Heart right ventricle (tissue), 16 donors: ENCODE measurements around the gene CCDC186. TPM values are rescaled to one million over a fixed set of nuclear protein-coding genes. Genes with fewer than 3 reads are reported as not detected.
A peak's percentile ranks its signal among the peaks of the same experiment; 100 is the strongest.

Experiments
- ATAC-seq, 8 donors: fragments of 200-7000 bp; cut with Tn5 transposase; one replicate each; pipeline ENCODE4 v1.9.1; 2020; ENCODE audit warnings: mild to moderate bottlenecking in 8 of 8, moderate library complexity in 8 of 8, moderate number of reproducible peaks in 1 of 8
- DNase-seq, 2 donors: peaks; one replicate each; pipeline ENCODE4 v3.0.0-alpha.2; 2020
- H3K27ac ChIP-seq, 10 donors: fragments of 200-600 bp; sonication (generic) in 2 of 10; one replicate each; pipeline versions ENCODE4 v1.5.0 to v1.8.0; 2020 to 2022; ENCODE audit warnings: mild to moderate bottlenecking in 3 of 10
- H3K27me3 ChIP-seq, 7 donors: fragments of 200-600 bp; one replicate each; pipeline ENCODE4 v1.8.0; 2021 to 2022; ENCODE audit warnings: mild to moderate bottlenecking in 2 of 7
- H3K36me3 ChIP-seq, 9 donors: fragments of 200-600 bp; sonication (generic) in 1 of 9; one replicate each; pipeline versions ENCODE4 v1.5.0 to v1.8.0; 2020 to 2022; ENCODE audit warnings: mild to moderate bottlenecking in 2 of 9
- H3K4me1 ChIP-seq, 9 donors: fragments of 200-600 bp; sonication (generic) in 1 of 9; one replicate each; pipeline versions ENCODE4 v1.5.0 to v1.8.0; 2020 to 2022; ENCODE audit warnings: mild to moderate bottlenecking in 4 of 9
- H3K4me3 ChIP-seq, 10 donors: fragments of 200-600 bp; sonication (generic) in 2 of 10; one replicate each; pipeline versions ENCODE4 v1.5.0 to v1.8.0; 2020 to 2022; ENCODE audit warnings: mild to moderate bottlenecking in 7 of 10, moderate library complexity in 2 of 10
- H3K9me3 ChIP-seq, 11 donors: fragments of 200-600 bp in 10 of 11; sonication (generic) in 2 of 11; one replicate each; pipeline versions ENCODE4 v1.5.0 to v1.8.0; 2013 to 2022; ENCODE audit warnings: mild to moderate bottlenecking in 2 of 11, control low read depth in 1 of 11, moderate library complexity in 1 of 11
- WGBS, 2 donors: extraction: QIAGEN DNeasy Blood & Tissue Kit; methylation state at CpG; one replicate each; pipeline ENCODE4 v1.1.7; 2013; ENCODE audit warnings: inconsistent platforms in 1 of 2; 5-methylcytosine and 5-hydroxymethylcytosine counted together
- intact Hi-C, 10 donors: fragments of 100-400 bp; cut with DNase I; formaldehyde crosslinking; loops; one replicate each; pipeline versions ENCODE4 v1.11.1 to v1.14.2; 2022
- polyA plus RNA-seq, 2 donors: library from polyadenylated mRNA; stranded (reverse); fragments of 200-250 nt; gene quantifications; one replicate each; pipeline ENCODE4 v1.2.3, GENCODE V29; 2013
- total RNA-seq, 10 donors: library from RNA; stranded (reverse); fragmentation: NEBNext Ultra II Directional in 3 of 10; extraction: Animal tissue kit (Norgen Biotek cat#: 25700) in 3 of 10; gene quantifications; one replicate each; pipeline versions ENCODE4 v1.2.1 to v1.2.4, GENCODE V29; 2021 to 2023
- TF ChIP-seq, protein P1 (sequence below), 9 donors: fragments of 200-600 bp; sonication (generic) in 2 of 9; IDR thresholded peaks; one replicate each; pipeline versions ENCODE4 v1.5.0 to v1.8.0; 2021 to 2022; ENCODE audit warnings: antibody characterized with exemption in 9 of 9, mild to moderate bottlenecking in 5 of 9, moderate library complexity in 1 of 9
- donor health status: Arrhythmogenic right ventricular cardiomyopathy.
- donor health status: ischemic (EF 13 %, LVEDD 7.1; RV severe dilation, severe dysfunction).
- donor health status: healthy with polysubstance abuse.
- donor health status: DM: no; HTN: yes; CAD: no.
- donor health status: DM: no; HTN: no; CAD: no.
- donor health status: ischemic (EF 25% LVEDD 6.9; RV normal size, moderate dysfunction).
- donor health status: ischemic (EF 25% LVEDD 5.7; RV mildly dilated, moderate dysfunction).
- donor health status: healthy.
- donor health status: DM: yes; HTN: yes; CAD: no.
- donor health status: Ischemic cardiomyopathy.
- donor health status: ischemic (EF 35%, LVEDD 5.7; RV mildly dilated, moderate dysfunction).
- donor health status: nonischemic (EF 11% LVEDD 7.7; RV severe dilation, severe dysfunction).
- donor health status: DM: yes; HTN: yes; CAD: no.
- donor health status: PGD.
- donor health status: ischemic (EF 29% LVEDD 5.4; RV normal size, mild dysfunction).
- donor health status: nonischemic (EF 23%, LVEDD 6.1; RV moderate dilation, normal function).

Gene CCDC186
- total and polyA plus RNA-seq, 12 donors = 3.4 to 28.9 (median 19.0) TPM

DNA sequence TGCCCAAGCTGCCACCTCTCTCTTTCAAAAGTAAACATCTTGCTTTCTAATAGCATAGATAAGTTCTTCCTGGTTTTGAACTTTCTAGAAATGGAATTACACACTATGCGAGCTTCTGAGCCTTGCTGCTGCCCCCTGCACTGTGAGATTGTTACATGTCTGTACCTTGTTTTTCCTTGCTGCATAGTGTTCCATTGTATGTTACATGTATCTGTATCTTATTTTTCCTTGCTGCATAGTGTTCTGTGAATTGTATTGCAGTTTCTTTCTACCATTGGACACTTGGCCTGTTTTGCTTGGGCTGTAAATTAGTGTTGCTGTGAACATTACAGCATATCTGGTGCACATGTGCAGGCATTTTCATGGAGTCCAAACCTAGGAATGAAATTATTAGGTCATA lies 41.0 kb upstream of the CCDC186 start:
- WGBS, 2 donors = 91 to 100% methylated on average over 1 of the region's 1 CpG
- H3K4me3 ChIP-seq = no peak overlapping the region
- no peaks in the 10 kb centered on the region for H3K36me3 ChIP-seq
- no peaks in the 10 kb centered on the region for H3K9me3 ChIP-seq
- H3K27me3 ChIP-seq = no peaks in the 10 kb centered on the region
- H3K27ac ChIP-seq = no peak overlapping the region
- no peak for ATAC-seq
- TF ChIP-seq, protein P1, sequence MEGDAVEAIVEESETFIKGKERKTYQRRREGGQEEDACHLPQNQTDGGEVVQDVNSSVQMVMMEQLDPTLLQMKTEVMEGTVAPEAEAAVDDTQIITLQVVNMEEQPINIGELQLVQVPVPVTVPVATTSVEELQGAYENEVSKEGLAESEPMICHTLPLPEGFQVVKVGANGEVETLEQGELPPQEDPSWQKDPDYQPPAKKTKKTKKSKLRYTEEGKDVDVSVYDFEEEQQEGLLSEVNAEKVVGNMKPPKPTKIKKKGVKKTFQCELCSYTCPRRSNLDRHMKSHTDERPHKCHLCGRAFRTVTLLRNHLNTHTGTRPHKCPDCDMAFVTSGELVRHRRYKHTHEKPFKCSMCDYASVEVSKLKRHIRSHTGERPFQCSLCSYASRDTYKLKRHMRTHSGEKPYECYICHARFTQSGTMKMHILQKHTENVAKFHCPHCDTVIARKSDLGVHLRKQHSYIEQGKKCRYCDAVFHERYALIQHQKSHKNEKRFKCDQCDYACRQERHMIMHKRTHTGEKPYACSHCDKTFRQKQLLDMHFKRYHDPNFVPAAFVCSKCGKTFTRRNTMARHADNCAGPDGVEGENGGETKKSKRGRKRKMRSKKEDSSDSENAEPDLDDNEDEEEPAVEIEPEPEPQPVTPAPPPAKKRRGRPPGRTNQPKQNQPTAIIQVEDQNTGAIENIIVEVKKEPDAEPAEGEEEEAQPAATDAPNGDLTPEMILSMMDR (IDR thresholded peaks at IDR 0.05) = no peak
- no peaks in the 10 kb centered on the region for H3K4me1 ChIP-seq
- no peak for DNase-seq
- intact Hi-C loops = no loop called here

DNA sequence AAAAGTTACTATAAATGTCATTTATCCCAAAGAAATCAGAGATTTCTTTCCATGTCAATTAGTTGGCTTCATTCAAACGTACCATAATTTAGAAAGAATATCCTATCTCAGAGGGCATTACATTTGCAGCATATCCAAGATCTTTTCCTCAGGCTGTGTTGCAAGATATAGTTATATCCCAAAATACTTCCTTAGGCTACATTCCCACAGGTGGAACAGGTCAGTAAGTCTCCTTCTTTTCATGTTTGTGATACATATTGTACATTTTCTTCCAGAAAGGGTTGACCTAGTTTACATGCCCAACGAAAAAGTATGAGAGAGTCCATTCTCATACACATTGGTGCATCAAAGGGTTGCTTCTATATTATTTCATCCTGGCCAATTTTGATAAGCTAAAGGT lies 38.1 kb upstream of the CCDC186 start:
- ATAC-seq (no peak), DNase-seq (no peak)
- H3K4me3 ChIP-seq = no peak overlapping the region
- no peaks in the 10 kb centered on the region for H3K27me3 ChIP-seq
- no peaks in the 10 kb centered on the region for H3K36me3 ChIP-seq
- no peaks in the 10 kb centered on the region for H3K4me1 ChIP-seq
- intact Hi-C loops = no loop called here
- TF ChIP-seq, protein P1 (IDR thresholded peaks at IDR 0.05) = no peak
- no peaks in the 10 kb centered on the region for H3K9me3 ChIP-seq
- no peak overlapping the region for H3K27ac ChIP-seq
- 87 to 89% methylated on average over 2 of the region's 2 CpGs for WGBS, 2 donors

DNA sequence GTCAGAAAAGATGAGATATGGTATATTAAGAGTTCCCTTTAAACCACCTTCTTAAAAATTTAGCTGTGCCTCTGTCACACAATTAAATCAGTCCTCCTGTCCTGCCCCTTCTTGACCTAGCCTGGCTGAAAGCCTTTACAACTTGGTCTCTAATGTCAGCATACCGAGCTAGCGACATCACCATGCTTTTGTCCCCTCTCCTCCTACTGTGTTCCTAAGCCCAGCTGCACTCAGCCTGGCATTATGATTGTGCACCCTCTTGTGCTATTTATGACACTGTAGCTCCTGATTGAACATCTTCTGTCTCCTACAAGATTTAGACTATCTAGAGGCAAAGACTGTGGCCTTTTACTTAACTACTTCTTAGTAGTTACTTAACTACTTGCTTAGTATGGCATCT lies 34.3 kb upstream of the CCDC186 start:
- ATAC-seq (peak in 4 of 8 donors; percentile 56 to 60 (median 58)), DNase-seq (no peak)
- no peaks in the 10 kb centered on the region for H3K27me3 ChIP-seq
- H3K9me3 ChIP-seq = no peaks in the 10 kb centered on the region
- 85 to 95% methylated on average over 2 of the region's 2 CpGs for WGBS, 2 donors
- H3K4me1 ChIP-seq = no peaks in the 10 kb centered on the region
- TF ChIP-seq, protein P1 (IDR thresholded peaks at IDR 0.05) = no peak
- no peak overlapping the region for H3K27ac ChIP-seq
- H3K36me3 ChIP-seq = no peaks in the 10 kb centered on the region
- intact Hi-C loops = no loop called here
- no peak overlapping the region for H3K4me3 ChIP-seq

DNA sequence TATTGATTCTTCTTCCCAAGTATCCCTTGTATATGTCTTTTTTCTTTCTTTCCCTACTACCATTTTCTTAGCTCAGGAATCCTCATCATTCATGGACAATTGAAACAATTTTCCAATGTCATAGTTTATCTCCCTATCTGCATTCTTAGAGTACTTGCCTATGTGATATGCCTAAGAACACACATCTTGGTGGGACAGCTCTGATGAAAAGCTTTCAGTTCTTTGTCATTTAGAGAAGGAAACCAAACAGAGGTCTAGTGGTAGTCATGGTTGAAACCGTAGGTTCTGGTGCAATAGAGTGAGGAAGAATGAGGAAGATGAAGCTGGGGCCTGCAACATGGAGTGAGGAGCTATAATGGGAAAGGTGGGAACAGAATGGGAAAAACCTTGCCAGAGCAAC lies 33.3 kb upstream of the CCDC186 start:
- DNase-seq (no peak), ATAC-seq (no peak)
- 91 to 97% methylated on average over 1 of the region's 1 CpG for WGBS, 2 donors
- no peaks in the 10 kb centered on the region for H3K4me1 ChIP-seq
- TF ChIP-seq, protein P1 (IDR thresholded peaks at IDR 0.05) = no peak
- intact Hi-C loops = no loop called here
- H3K9me3 ChIP-seq = no peaks in the 10 kb centered on the region
- no peaks in the 10 kb centered on the region for H3K36me3 ChIP-seq
- no peak overlapping the region for H3K27ac ChIP-seq
- H3K4me3 ChIP-seq = no peak overlapping the region
- no peaks in the 10 kb centered on the region for H3K27me3 ChIP-seq

DNA sequence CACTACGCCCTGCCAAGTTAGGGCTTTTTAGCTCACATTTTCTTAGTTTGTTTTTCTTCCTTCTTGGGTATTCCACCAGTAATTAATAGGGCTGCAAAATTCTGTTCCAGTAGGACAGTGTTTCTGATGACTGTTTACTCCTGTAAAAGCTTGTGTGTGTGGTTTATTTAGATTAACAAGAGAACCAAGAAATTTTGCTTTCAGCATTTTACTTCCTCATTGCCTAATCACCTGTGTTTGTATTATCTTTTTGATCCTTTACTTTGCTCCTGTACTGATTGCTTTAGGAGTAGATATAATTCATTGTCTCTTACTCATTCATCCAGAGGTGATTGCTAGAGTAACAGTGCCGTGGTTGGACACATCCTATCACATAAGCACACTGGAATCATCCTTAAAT lies 32.9 kb upstream of the CCDC186 start:
- WGBS, 2 donors = 66 to 72% methylated on average over 2 of the region's 2 CpGs
- no peak for DNase-seq
- TF ChIP-seq, protein P1 (IDR thresholded peaks at IDR 0.05) = no peak
- no peak overlapping the region for H3K4me3 ChIP-seq
- H3K27ac ChIP-seq = no peak overlapping the region
- ATAC-seq = no peak
- no peaks in the 10 kb centered on the region for H3K4me1 ChIP-seq
- intact Hi-C loops = no loop called here
- H3K36me3 ChIP-seq = no peaks in the 10 kb centered on the region
- no peaks in the 10 kb centered on the region for H3K27me3 ChIP-seq
- no peaks in the 10 kb centered on the region for H3K9me3 ChIP-seq
